IMR-90 (cell line): ENCODE results near the gene ITGAE. TPM values are rescaled to one million over a fixed set of nuclear protein-coding genes. Genes with fewer than 3 reads are reported as not detected.

Source experiments
- ATAC-seq: fragments of 200-7000 bp; cut with Tn5 transposase; 2 replicates; pipeline ENCODE4 v1.9.1; 2020; ENCODE audit warnings: low read depth, mild to moderate bottlenecking, moderate library complexity
- BruUV-seq: library from RNA; stranded (reverse); fragments of 400-500 nt; replicated peaks from 2 replicates; lab custom pipeline; 2021; lab: Mats Ljungman, UMichigan
- CTCF ChIA-PET: fragments of 300-600 bp; formaldehyde crosslinking; extraction: SDS; loops from one replicate; lab custom pipeline; 2021; ENCODE audit warnings: antibody characterized with exemption; lab: Yijun Ruan, JAX
- POLR2A ChIA-PET: fragments of 300-600 bp; sonication (Branson Sonifier 250); formaldehyde crosslinking; loops from one replicate; lab custom pipeline; 2022; ENCODE audit warnings: antibody characterized with exemption; ENCODE audit not compliant: unreplicated experiment; lab: Charles Lee
- DNase-seq: peaks from one replicate; pipeline ENCODE4 v3.0.0; 2013
- H2AFZ ChIP-seq: replicated peaks from 2 replicates; pipeline ENCODE3; 2013; ENCODE audit warnings: low read length, mild to moderate bottlenecking; ENCODE audit not compliant: poor library complexity
- H2AK5ac ChIP-seq: 2 replicates; pipeline ENCODE4 v1.6.1; 2013; ENCODE audit warnings: low read depth, low read length, inconsistent platforms
- H2AK9ac ChIP-seq: replicated peaks from 2 replicates; pipeline ENCODE3; 2013; ENCODE audit warnings: mild to moderate bottlenecking, low read depth, low read length, moderate library complexity; ENCODE audit not compliant: poor library complexity
- H2BK120ac ChIP-seq: 2 replicates; pipeline ENCODE4 v1.6.1; 2013; ENCODE audit warnings: low read depth, low read length, inconsistent platforms
- H2BK15ac ChIP-seq: 3 replicates; pipeline ENCODE4 v1.6.1; 2013; ENCODE audit warnings: low read depth, low read length, inconsistent platforms
- H2BK20ac ChIP-seq: 2 replicates; pipeline ENCODE4 v1.6.1; 2013; ENCODE audit warnings: low read depth, mild to moderate bottlenecking, inconsistent platforms, low read length, moderate library complexity
- H2BK5ac ChIP-seq: 2 replicates; pipeline ENCODE4 v1.6.1; 2013; ENCODE audit warnings: mild to moderate bottlenecking, low read depth, low read length, inconsistent platforms; ENCODE audit not compliant: poor library complexity, severe bottlenecking
- H3K14ac ChIP-seq: replicated peaks from 2 replicates; pipeline ENCODE4 v1.6.1; 2013; ENCODE audit warnings: low read depth, low read length, inconsistent platforms
- H3K18ac ChIP-seq: 2 replicates; pipeline ENCODE4 v1.6.1; 2013; ENCODE audit warnings: low read depth, low read length, control low read depth
- H3K23ac ChIP-seq: 2 replicates; pipeline ENCODE4 v1.6.1; 2013; ENCODE audit warnings: low read depth, low read length, inconsistent platforms
- H3K27ac ChIP-seq: 2 replicates; pipeline ENCODE4 v1.5.1; 2013; ENCODE audit warnings: mild to moderate bottlenecking, control low read depth, low read length; ENCODE audit not compliant: insufficient read depth
- H3K27me3 ChIP-seq: 2 replicates; pipeline ENCODE4 v1.6.1; 2013; ENCODE audit warnings: low read length; ENCODE audit not compliant: control insufficient read depth, insufficient read depth
- H3K36me3 ChIP-seq: 2 replicates; pipeline ENCODE4 v1.6.1; 2013; ENCODE audit warnings: low read length, mixed read lengths; ENCODE audit not compliant: control insufficient read depth, insufficient read depth
- H3K4ac ChIP-seq: 2 replicates; pipeline ENCODE4 v1.6.1; 2013; ENCODE audit warnings: low read depth, low read length, inconsistent platforms
- H3K4me1 ChIP-seq: 2 replicates; pipeline ENCODE4 v1.6.1; 2013; ENCODE audit warnings: low read length, mixed read lengths; ENCODE audit not compliant: control insufficient read depth, insufficient read depth
- H3K4me2 ChIP-seq: 2 replicates; pipeline ENCODE4 v1.6.1; 2013; ENCODE audit warnings: low read depth, mild to moderate bottlenecking, control low read depth, low read length, moderate library complexity
- H3K4me3 ChIP-seq: 2 replicates; pipeline ENCODE4 v1.5.1; 2013; ENCODE audit warnings: low read depth, mild to moderate bottlenecking, control low read depth, low read length, moderate library complexity; ENCODE audit not compliant: insufficient read depth
- H3K56ac ChIP-seq: 2 replicates; pipeline ENCODE4 v1.6.1; 2013; ENCODE audit warnings: low read length, inconsistent platforms; ENCODE audit not compliant: insufficient read depth; ENCODE audit errors: extremely low read depth
- H3K79me1 ChIP-seq, 2 experiments: 2 replicates each; pipeline ENCODE4 v1.6.1; 2013; ENCODE audit warnings: low read length in 2 of 2, inconsistent platforms in 1 of 2, low read depth in 1 of 2
- H3K9ac ChIP-seq: 2 replicates; pipeline ENCODE4 v1.6.1; 2013; ENCODE audit warnings: low read depth, low read length, control low read depth
- H3K9me1 ChIP-seq: 2 replicates; pipeline ENCODE4 v1.6.1; 2013; ENCODE audit warnings: low read length, inconsistent platforms; ENCODE audit not compliant: insufficient read depth
- H3K9me3 ChIP-seq: 2 replicates; pipeline ENCODE4 v1.6.1; 2013; ENCODE audit warnings: low read length; ENCODE audit not compliant: control insufficient read depth, insufficient read depth
- H4K20me1 ChIP-seq: 2 replicates; pipeline ENCODE4 v1.6.1; 2013; ENCODE audit warnings: low read length, inconsistent platforms; ENCODE audit not compliant: insufficient read depth
- H4K5ac ChIP-seq: 2 replicates; pipeline ENCODE4 v1.6.1; 2013; ENCODE audit warnings: mild to moderate bottlenecking, low read depth, low read length, control low read depth
- H4K8ac ChIP-seq, 2 experiments: 2 replicates each; pipeline ENCODE4 v1.6.1; 2013; ENCODE audit warnings: low read depth in 2 of 2, low read length in 2 of 2, control low read depth in 1 of 2, inconsistent platforms in 1 of 2
- H4K91ac ChIP-seq: 2 replicates; pipeline ENCODE4 v1.6.1; 2013; ENCODE audit warnings: low read depth, low read length, inconsistent platforms; ENCODE audit not compliant: insufficient read depth
- CTCF ChIP-seq: conservative IDR thresholded peaks from 2 replicates; pipeline ENCODE4 v1.5.1; 2012; ENCODE audit warnings: mild to moderate bottlenecking, low read depth, low read length, improper control_type of control experiment
- FOS ChIP-seq: fragments of 150-350 bp; IDR thresholded peaks from 2 replicates; pipeline ENCODE4 v1.6.1; 2016; ENCODE audit warnings: low read depth, low read length
- MAFK ChIP-seq: IDR thresholded peaks from 2 replicates; pipeline ENCODE4 v1.6.1; 2012; ENCODE audit warnings: low read depth, low read length, improper control_type of control experiment
- MXI1 ChIP-seq: IDR thresholded peaks from 2 replicates; pipeline ENCODE4 v1.6.1; 2012; ENCODE audit warnings: low read depth, mild to moderate bottlenecking, low read length, moderate library complexity, borderline replicate concordance
- NFE2L2 ChIP-seq: fragments of 150-350 bp; IDR thresholded peaks from 2 replicates; pipeline ENCODE4 v1.6.1; 2016; ENCODE audit warnings: low read depth, mild to moderate bottlenecking, low read length
- POLR2A ChIP-seq: IDR thresholded peaks from 2 replicates; pipeline ENCODE4 v1.6.1; 2012; ENCODE audit warnings: mild to moderate bottlenecking, low read depth, low read length
- RAD21 ChIP-seq: IDR thresholded peaks from 2 replicates; pipeline ENCODE4 v1.6.1; 2012; ENCODE audit warnings: low read length, improper control_type of control experiment
- RCOR1 ChIP-seq: IDR thresholded peaks from 2 replicates; pipeline ENCODE4 v1.6.1; 2012; ENCODE audit warnings: mild to moderate bottlenecking, low read length, improper control_type of control experiment; ENCODE audit not compliant: insufficient replicate concordance
- RFX5 ChIP-seq: IDR thresholded peaks from 2 replicates; pipeline ENCODE4 v1.8.0; 2012; ENCODE audit warnings: low read depth, mild to moderate bottlenecking, low read length, moderate library complexity
- SMC3 ChIP-seq: fragments of 150-350 bp; IDR thresholded peaks from 2 replicates; pipeline ENCODE4 v1.6.1; 2016; ENCODE audit warnings: low read depth, mild to moderate bottlenecking, antibody characterized with exemption, low read length, moderate library complexity
- USF2 ChIP-seq: fragments of 150-350 bp; IDR thresholded peaks from 2 replicates; pipeline ENCODE4 v1.6.1; 2017; ENCODE audit warnings: mild to moderate bottlenecking, antibody characterized with exemption, low read length, low read depth
- WGBS, 2 experiments: methylation state at CpG; one replicate each; pipeline versions ENCODE4 v1.1.5 to v1.1.7; 2013; ENCODE audit warnings: missing lambda C conversion rate in 2 of 2; ENCODE audit not compliant: insufficient read length in 1 of 2; ENCODE audit errors: extremely low coverage in 2 of 2; 5-methylcytosine and 5-hydroxymethylcytosine counted together
- dilution Hi-C: fragments of 300-500 bp; cut with HindIII; formaldehyde crosslinking; loops from one replicate; pipeline ENCODE4 v1.14.3; 2018; ENCODE audit warnings: low sequenced_read_pairs; ENCODE audit not compliant: unreplicated experiment
- in situ Hi-C: fragments of 300-500 bp; cut with MboI; formaldehyde crosslinking; loops from 3 replicates; pipeline ENCODE4 v1.14.3; 2019; ENCODE audit warnings: low sequenced_read_pairs, inconsistent platforms, mixed read lengths
- intact Hi-C: fragments of 100-400 bp; cut with micrococcal nuclease; formaldehyde crosslinking; loops from 2 replicates; pipeline ENCODE4 v1.10.0; 2022
- polyA plus RNA-seq, 3 experiments: library from polyadenylated mRNA; depleted of rRNA; stranded (reverse); fragments of >200 nt; gene quantifications; 2 replicates each; pipeline ENCODE4 v1.2.3, GENCODE V29; 2012; ENCODE audit warnings: low replicate concordance in 1 of 3
- total RNA-seq: library from RNA; depleted of rRNA; stranded (reverse); fragments of >200 nt; gene quantifications from 2 replicates; pipeline ENCODE4 v1.2.3, GENCODE V29; 2012

ITGAE gene
- total and polyA plus RNA-seq, 2 of the 4 experiments (the other 2 are of a cell fraction), result 54.1 to 60.8 TPM

- TF ChIP-seq MXI1 (peak; percentile 73; the same call in 1 of the 2 replicates), SMC3 (no peak)
Observed at GRCh38 chr17:3802461-3803307, 1.7 kb upstream of the ITGAE start (continued).

- Histone ChIP-seq H3K9me1 (peaks cover 23% of the 10 kb centered on the region), H2BK5ac (peak overlapping the region; percentile 91), H3K4me2 (no peak overlapping the region), H3K23ac (peak overlapping the region; percentile 1; the same call in 1 of the 2 replicates), H3K4ac (peak overlapping the region; percentile 72), H3K9me3 (no peaks in the 10 kb centered on the region), H4K8ac (peak overlapping the region in 1 of 2 experiments; percentile 21; a peak in 1 of 4 replicates), H3K14ac (peak overlapping the region; percentile 28), H3K56ac (no peak overlapping the region), H3K79me1 (peaks cover 0 to 17% of the 10 kb centered on the region in 2 experiments; a peak in 2 of 4 replicates), H4K5ac (no peak overlapping the region), H3K9ac (no peak overlapping the region), H4K20me1 (peaks cover 18% of the 10 kb centered on the region), H3K18ac (0 out of 2 replicates have a peak overlapping the region, but pooled peaks have one; percentile 22), H2AFZ (no peak overlapping the region), H2BK15ac (peak overlapping the region; percentile 87; the same call in 2 of the 3 replicates), H2BK20ac (peak overlapping the region; percentile 37; the same call in 1 of the 2 replicates), H3K36me3 (peaks cover 5% of the 10 kb centered on the region; the same call in 1 of the 2 replicates), H2AK5ac (peak overlapping the region; percentile 86; the same call in 1 of the 2 replicates), H2AK9ac (peak overlapping the region; percentile 65), H3K27ac (no peak overlapping the region), H3K4me3 (no peak overlapping the region), H3K27me3 (no peaks in the 10 kb centered on the region), H3K4me1 (peaks cover 25% of the 10 kb centered on the region), H4K91ac (no peak overlapping the region), H2BK120ac (peak overlapping the region; percentile 14; the same call in 1 of the 2 replicates)
- ChIA-PET CTCF (no interaction called here), POLR2A (no interaction called here)
- TF ChIP-seq MXI1 (no peak), RAD21 (no peak), RFX5 (no peak), RCOR1 (no peak), FOS (no peak), MAFK (no peak), NFE2L2 (no peak), CTCF (no peak), USF2 (no peak), POLR2A (no peak)
- 83% methylated on average over 3 of the region's 10 CpGs; no CpG with 5 or more reads in 1 of the 2 experiments for WGBS, 2 experiments
- no TSS peak for BruUV-seq
- intact Hi-C loops (loop anchor here (2.0 kb wide), 1 partner anchor 63 kb away; no protein-coding TSS in a partner anchor), in situ Hi-C loops (loop anchor here (25.0 kb wide), 1 partner anchor 764 kb away; no protein-coding TSS in a partner anchor), dilution Hi-C loops (no loop called here)
- ATAC-seq, result no peak
- no peak for DNase-seq
Observed at GRCh38 chr17:3801792-3802191, 804 bp upstream of the ITGAE start.
